Retina (tissue), 1 donor: ENCODE data around the gene ATRN.
"Not testable (repeated sequence)": the region's sequence is repeated elsewhere in the genome, so short reads cannot be mapped to it uniquely, and the experiment has no call there.

Source experiments
- DNase-seq: peaks from one replicate; pipeline ENCODE4 v3.0.0-alpha.2; 2016

Gene ATRN

DNA sequence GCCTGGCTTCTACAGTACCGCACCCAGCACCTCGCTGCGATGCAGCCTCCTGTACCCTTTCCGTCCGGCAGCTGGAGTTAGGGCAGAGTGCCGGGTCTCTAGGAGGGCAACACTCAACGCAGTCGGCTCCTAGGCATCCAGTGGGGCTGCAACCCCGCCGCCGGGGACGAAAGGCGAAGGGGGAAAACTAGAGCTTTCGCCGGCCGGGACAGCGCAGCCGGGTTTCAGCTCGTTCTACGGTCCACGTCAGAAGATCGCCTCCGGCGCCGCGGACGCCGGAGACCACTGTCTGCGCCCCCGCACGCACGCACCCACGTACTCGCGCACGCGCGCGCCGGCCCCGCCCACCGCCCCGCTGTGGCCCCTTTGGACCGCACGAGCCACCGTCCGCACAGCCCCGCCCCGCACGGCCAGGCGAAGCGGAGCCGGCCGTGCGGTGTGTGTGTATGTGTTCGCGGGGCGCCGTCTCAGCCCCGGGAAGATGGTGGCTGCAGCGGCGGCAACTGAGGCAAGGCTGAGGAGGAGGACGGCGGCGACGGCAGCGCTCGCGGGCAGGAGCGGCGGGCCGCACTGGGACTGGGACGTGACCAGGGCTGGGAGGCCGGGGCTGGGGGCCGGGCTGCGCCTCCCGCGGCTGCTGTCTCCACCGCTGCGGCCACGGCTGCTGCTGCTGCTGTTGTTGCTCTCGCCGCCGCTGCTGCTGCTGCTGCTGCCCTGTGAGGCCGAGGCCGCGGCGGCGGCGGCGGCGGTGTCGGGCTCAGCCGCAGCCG lies at the start of gene ATRN:
ATRN (plus strand) TSS at position 392 of the 770 bp plus-strand sequence; CDS start at position 482, 90 bp downstream.
- DNase-seq: peak; percentile 97

DNA sequence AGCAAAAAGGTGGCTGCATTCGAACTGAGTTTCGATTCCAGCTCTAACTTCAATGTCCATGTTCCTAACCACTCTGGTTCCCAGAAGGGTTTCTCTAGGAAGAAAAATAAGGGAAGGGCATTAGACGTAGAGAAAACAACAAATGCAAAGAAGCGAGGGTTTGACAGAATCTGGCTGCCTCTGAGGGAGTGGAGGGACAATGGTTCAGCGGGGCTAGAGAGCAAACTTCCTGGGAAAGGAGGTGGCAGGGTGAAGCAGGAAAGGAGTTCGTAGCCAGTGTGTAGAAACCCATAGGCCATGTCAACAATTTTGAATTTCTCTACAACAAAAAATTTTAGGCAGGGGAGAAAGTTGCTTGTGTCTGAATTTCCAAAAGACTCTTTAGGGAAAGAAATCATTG lies 48.8 kb upstream of the ATRN start:
- no peak for DNase-seq

DNA sequence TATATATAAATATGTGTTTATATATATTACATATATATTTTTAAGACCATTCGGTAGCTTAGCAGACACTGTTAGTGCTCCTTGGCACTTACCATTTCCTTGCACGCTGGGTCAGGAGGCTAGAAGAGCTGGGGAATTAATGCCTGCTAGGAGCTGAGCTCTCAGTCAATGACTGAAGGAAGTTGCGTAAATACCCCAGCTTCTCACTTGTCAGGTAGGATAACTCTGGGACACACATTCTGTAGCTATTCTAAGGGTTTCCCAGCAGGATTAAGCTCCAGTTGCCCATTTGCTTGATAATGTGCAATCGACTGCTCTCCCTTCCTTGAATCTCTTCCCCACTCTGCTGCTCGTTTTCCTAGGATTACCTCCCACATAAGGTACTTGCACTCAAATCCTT lies 47.7 kb upstream of the ATRN start:
- DNase-seq: no peak

DNA sequence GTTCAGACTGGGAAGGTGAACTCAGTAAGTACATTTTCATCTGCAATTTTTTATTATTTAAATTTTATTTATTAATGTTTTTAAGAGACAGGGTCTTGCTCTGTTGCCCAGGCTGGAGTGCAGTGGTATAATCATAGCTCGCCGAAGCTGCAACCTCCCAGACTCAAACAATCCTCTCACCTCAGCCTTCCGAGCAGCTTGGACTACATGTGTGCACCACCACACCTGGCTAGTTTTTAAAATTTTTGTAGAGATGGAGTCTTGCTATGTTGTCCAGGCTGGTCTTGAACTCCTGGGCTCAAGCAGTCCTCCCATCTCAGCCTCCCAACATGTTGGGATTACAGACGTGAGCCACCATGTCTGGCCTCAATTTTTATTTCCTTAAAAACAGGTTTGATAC lies 44.1 kb upstream of the ATRN start:
- not testable (repeated sequence) for DNase-seq

DNA sequence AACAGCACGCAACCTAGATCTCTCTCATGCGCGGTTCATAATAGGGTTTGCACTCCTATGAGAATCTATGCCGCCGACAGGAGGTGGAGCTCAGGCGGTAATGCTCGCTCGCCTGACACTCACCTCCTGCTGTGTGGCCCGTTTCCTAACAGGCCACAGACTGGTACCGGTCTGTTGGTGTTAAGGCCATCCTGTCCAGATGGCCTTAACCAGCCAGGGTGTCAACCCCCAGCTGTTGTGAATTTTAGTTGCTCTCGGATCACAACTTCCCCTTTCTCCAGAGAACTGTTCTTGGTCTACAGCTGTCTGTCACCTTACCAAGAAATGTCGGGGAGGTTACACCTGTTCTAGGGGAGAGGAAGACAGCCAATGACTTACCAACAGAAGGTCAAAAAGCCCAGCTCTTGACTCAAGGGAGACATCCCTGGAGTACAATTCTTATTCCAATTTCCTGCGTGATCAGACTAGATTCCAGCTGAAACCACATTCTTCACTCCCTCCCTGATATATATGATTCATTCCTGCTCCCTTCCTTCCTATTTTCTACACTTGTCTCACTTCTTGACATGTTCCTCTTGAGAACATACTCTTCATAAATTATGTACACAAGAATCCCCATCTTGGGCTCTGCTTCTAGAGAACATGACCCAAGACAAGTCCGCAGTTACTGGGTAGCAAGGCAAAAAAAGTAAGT lies 40.3 kb upstream of the ATRN start:
- no peak for DNase-seq

DNA sequence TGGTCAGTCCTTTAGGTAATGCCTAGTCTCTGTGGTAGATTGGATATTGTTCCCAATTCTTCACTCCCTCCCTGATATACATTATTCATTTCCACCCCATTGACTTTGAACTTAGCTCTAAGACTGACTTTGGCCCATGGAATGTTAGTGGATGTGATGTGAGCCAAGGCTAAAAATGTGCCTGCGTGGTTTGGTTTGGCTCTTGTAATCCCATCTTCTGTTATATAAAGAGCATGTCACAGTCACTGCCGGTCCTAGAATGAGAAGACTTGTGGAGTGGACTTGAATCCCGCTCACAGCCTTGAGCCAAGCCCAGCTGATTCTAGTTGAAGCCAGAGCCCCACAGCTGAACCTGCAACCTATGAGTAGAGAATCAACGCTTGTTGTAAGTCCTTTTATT lies 39.7 kb upstream of the ATRN start:
- no peak for DNase-seq

DNA sequence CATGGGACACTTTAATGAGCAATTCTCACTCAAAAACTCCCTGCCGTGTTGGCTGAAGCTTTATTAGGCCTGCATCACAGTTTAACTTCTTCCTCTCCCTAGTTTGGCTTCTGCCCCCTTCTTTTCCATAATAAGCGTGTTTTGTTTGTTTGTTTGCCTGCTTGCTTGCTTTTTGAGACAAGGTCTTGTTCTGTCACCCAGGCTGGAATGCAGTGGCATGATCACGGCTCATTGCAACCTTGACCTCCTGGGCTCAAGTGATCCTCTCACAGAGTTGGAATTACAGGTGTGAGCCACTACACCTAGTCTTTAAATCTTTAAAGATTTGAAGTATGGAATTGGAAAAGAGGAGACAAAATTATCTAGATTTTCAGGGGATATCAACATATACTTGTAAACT lies 38.0 kb upstream of the ATRN start:
- no peak for DNase-seq

DNA sequence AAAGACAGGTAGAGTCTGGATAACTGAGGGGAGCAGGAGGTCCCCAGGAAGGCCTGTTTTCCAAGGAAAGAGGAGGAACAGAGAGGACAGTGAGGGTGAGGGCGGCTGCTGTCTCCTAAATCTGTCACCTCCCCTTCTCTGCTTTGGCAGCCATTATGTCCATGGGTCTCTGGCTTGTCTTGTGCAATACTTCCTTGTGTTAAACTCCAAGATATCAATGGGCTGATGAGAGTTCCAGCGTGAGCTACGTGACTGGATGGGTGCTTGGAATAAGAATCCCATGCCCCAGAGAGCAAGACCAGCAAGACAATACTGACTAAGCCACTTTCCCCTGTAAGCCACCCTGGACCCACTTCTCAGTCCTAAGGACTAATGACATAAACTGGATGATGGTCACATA lies 37.1 kb upstream of the ATRN start:
- DNase-seq: no peak

DNA sequence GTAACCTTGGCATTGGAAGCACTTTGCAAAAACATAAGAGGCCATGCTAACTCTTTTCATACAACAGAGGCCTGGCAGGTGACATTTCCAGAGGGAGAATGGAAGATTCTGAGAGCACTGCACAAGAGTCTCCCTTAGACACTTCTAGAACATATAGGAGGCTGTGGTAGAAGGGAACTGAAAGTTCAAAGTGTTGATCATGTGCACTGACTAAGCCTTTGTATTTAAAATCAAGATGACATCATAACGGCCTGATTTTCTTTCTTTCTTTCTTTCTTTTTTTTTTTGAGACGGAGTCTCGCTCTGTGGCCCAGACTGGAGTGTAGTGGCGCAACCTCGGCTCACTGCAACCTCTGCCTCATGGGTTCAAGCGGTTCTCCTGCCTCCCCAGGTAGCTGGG lies 36.6 kb upstream of the ATRN start:
- DNase-seq: no peak

DNA sequence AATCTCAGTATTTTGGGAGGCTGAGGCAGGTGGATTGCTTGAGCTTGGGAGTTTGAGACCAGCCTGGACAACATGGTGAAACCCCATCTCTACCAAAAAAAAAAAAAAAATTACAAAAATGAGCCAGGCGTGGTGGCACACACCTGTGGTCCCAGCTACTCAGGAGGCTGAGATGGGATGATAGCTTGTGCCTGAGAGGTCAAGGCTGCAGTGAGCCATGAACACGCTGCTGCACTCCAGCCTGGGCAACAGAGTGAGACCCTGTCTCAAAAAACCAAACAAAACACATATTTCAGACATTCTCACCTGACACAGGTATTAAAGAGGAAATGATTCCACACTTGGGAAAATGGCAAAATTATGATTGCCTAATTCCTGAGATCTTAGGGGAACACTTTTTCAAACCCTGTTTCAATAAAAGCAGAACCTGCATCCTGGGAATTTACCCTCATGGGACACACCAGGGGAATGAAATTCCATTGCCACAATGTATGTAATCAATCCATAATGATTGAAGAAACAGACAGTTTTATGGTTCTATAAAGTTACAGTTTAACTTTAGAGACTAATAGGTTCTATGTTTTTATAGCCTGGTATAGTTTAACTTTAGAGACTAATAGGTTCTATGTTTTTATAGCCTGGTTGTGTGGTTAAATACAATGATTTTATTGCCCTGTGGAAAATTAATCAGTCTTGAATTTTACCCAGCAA lies 33.8 kb upstream of the ATRN start:
- no peak for DNase-seq

DNA sequence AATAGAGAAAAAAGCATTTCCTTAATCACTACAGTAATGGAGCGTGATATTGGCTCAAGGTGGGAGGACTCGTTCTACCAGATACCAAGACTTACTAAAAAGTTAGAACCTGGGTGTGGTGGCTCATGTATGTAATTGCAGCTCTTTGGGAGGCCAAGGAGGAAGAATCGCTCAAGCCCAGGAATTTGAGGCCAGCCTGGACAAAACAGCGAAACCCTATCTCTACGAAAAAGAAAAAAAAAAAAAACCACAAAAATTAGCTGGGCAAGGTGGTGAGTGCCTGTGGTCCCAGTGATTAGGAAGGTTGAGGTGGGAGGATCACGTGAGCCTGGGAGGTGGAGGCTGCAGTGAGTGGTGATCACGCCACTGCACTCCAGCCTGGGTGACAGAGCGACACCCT lies 24.0 kb upstream of the ATRN start:
- no peak for DNase-seq

DNA sequence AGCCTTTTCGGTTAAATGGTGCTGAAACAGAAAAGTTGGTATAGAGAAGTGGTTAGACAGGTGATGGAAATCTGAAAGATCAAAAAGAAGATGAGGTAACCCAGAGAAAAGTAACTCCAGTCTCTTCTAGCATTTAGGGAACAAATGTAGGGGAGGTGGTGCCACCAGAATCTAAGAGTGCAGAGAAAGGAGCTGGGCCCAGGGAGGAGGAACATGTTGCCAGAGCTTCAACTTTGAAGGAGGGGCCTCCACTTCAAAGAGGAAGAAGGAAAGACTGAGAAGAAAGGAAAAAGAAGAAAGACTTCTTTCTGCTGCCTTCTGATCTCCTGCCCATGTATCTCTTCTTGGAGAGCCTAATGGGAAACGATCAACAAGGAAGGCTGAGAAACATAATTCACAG lies 23.5 kb upstream of the ATRN start:
- DNase-seq: no peak

DNA sequence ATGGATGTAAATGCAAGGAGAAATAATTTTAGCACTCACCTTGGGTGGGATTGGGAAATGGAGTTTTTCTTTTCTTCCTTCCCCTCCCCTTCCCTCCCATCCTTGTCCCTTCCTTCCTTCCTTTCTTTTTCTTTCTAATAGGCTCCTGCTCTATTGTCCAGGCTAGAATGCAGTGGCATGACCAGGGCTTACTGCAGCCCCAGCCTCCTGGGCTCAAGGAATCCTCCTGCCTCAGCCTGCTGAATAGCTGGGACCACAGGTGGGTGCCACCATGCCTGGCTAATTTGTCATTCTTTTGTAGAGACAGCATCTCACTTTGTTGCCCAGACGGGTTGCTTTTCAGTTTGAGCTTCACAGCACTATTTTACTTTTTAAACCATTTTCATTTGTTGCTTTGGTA lies 21.5 kb upstream of the ATRN start:
- no peak for DNase-seq

DNA sequence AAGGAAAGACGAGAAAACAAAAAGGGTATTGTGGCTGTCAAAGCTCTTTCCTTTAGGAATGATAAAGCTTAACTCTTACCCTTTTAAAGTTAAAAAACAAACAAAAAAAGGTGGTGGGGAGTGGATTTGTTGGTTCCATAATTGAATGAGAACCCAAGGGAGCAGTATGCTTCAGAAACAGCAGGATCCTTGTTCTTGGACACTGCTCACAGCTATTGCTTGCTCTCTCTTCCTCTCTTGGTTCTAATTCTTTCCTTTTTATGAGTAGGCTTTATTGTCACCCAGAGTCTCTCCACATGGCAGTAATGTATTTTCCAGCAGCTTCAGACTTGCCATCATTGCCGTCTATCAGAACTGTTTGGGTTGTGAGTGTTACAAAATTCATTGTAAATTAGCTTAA lies 18.7 kb upstream of the ATRN start:
- no peak for DNase-seq

DNA sequence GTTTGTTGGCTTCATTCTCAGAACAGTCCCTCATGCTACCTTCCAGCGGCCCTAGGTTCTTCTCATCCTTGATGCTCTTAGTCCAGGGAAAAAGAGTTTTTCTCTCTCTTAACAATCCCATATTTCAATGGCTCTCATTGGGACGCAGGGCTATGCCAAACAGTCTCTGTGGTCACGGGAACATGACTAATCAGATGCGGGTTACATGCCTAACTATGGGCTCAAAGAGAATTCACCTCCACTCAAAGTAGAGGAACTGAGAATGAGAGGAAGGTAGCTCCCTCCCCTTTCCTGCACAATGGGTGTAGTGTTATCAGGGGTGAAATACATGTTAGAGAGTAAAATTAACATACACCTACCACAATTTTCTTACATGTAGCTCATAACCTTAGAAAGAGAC lies 18.1 kb upstream of the ATRN start:
- DNase-seq: no peak

DNA sequence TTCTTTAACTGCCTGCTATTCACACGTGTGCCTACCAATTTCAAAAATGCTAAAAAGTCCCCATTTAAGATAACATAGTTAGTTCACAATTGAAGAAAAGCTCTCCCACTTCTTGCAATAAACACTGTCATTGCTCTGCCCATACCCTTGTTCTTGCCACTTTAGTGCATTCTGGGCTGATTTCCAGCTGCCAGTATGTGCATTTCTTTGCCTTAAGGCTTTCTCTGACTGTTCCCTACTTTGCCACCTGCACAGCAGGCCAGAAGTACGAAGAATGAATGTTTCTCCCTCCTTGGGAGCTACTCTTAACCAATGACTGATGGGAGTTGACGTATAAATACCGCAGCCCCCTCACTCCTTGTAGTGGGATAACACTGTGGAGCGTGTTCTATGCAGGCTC lies 16.0 kb upstream of the ATRN start:
- DNase-seq: no peak

DNA sequence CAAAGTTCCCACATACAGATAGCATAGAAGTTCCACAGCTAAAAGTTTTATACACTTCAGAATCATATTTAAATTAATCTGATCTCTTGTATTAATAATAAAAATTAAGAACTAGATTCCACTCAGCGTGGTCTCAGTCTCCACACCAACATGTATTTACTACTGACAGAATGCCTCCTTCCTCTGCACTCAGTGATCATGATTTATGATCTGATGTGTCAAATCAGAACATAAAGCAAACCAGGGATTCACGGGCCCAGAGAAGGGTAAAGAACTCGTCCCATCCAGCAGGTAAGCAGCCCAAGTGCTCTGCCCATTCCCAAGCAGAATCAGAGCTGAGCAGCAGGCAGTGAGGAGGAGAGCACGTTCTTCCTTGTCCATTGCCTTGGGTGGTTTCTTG lies 14.2 kb upstream of the ATRN start:
- no peak for DNase-seq

DNA sequence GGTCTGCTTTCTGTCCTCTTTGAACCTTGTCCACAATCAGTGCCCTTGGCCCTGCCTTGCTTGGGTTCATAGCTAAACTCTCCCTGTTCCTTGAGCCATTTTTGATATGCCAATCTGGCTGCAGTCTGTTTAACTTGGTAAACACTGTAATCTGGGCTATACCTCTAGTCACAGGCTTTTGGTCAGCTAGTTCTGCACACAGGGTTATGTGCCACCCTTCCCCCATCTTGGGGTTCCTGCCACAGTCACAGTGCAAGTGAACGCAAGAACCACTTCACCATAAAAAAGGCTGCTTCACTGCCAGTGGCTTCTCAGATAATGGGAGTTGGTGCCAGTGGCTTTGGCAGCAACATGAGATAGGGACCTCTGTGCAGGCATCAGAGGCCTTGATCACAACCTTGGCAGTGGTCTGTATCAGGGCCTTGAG lies 10.9 kb upstream of the ATRN start:
- DNase-seq: no peak

DNA sequence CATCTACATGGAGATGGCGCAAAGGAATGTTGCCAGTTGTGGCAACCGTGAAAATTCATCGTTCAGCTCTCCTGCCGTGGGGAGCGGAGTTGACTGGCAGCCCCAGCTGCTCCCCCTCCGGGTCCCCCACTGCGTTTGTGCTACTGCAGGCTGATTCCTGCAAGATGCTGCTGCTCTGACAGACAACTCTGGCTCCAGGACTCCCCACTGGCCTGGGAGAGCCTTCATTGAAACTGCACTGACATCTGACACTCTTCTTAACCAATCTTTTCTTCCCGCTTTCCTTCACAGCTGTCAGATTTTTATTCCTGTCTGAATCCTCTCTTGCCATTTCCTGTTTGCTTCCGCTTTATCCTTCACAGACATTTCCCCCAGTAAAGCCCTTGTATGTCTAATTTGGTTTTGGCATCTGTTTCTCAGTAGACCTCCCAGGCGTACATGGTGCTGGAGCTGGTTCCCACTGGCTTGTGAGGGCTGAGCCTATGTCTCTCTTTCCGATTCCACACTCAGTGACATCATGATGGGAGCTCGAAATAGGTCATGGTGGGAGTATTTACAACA lies 9.5 kb upstream of the ATRN start:
- peak; percentile 49 for DNase-seq

DNA sequence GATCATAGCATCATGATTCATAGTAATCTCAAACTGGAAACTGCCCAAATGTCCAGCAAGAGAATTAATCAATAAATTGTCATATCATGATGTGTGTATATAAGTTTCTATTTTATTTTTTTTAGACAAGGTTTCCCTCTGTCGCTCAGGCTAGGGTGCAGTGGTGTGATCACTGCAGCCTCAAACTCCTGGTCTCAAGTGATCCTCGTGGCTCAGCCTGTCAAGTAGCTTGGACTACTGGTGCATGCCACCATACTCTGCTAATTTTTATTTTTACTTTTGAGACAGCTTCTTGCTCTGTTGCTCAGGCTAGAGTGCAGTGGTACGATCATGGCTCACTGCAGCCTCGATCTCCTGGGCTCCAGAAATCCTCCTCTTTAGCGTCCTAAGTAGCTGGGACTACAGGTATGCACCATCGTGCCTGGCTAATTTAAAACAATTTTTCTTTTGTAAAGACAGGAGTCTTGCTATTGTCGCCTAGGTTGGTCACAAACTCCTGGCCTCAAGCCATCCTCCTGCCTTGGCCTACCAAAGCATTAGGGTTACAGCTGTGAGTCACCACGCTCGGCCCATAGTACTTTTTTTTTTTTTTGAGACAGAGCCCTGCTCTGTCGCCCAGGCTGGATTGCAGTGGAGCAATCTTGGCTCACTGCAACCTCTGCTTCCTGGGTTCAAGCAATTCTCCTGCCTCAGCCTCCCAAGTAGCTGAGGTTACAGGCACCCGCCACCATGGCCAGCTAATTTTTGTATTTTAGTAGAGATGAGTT lies 8.7 kb upstream of the ATRN start:
- no peak for DNase-seq

DNA sequence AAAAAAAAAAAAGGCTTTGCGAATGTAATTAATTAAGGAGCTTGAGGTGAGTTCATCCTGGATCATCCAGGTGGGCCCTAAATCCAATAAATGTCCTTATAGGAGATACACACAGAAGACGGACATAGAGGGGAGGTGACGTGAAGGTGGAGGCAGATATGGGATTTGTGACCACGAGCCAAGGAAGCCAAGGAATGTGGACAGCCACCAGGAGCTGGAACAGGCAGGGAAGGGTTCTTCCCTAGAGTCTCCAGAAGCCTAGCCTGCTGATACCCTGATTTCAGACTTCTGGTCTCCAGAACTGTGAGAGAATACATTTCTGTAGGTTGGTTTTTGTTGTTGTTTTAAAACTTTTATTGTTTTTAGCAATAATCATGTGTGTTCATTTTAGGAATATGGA lies 6.7 kb upstream of the ATRN start:
- DNase-seq: no peak

DNA sequence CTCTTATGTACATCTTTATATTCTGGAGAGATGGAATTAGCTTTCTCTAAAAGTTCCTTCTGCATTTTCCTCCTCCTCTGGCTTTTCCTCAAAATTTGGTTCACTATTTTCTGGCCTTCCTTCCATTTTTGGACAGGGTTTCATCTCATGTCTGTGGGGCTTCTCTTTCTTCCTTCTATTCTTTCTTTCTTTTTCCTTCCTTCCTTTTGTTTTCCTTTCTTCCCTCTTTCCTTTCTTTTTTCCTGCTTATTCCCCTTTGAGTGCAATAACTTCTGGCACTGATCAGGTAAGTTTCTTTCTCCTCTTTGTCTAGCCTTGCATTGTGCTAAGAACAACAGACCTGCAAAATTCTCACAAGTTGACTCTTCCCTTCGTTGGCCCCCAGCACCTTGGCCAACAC lies 5.5 kb upstream of the ATRN start:
- no peak for DNase-seq

DNA sequence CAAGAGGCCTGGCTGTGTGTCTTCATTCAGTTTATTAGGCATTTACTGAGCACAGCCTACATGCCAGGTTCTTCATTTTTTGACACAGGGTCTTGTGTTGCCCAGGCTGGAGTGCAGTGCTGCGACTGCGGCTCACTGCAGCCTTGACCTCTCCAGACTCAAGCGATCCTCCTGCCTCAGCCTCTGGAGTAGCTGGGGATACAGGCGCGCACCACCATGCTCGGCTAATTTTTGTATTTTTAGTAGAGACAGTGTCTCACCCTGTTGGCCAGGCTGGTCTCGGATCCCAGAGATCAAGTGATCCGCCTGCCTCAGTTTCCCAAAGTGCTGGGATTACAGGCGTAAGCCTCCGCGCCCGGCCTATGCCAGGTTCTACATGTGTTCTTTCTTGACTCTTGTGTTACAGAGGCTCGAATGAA lies 601 bp upstream of the ATRN start:
- DNase-seq: no peak
